Aorta (tissue), 5 donors: ENCODE measurements around the gene FAM186B. TPM values are rescaled to one million over a fixed set of nuclear protein-coding genes. Genes with fewer than 3 reads are reported as not detected.

Experiments
- ATAC-seq: fragments of 200-7000 bp; cut with Tn5 transposase; one replicate; pipeline ENCODE4 v1.9.1; 2022; ENCODE audit warnings: moderate library complexity; ENCODE audit not compliant: low FRiP score
- DNase-seq, 2 donors: peaks; one replicate each; pipeline ENCODE4 v3.0.0-alpha.2; 2020
- H3K27ac ChIP-seq, 2 donors: one replicate each; pipeline ENCODE4 v1.5.1; 2013; ENCODE audit warnings: low read length in 2 of 2, mild to moderate bottlenecking in 2 of 2, moderate library complexity in 2 of 2, control low read depth in 1 of 2, inconsistent platforms in 1 of 2, low read depth in 1 of 2
- H3K27me3 ChIP-seq, 2 donors: one replicate each; pipeline ENCODE4 v1.6.1; 2013; ENCODE audit warnings: control low read depth in 1 of 2, low read length in 1 of 2, mild to moderate bottlenecking in 1 of 2, moderate library complexity in 1 of 2; ENCODE audit not compliant: insufficient read depth in 2 of 2, control insufficient read depth in 1 of 2
- H3K36me3 ChIP-seq, 2 donors: one replicate each; pipeline ENCODE4 v1.6.1; 2013; ENCODE audit warnings: control low read depth in 1 of 2, low read length in 1 of 2, mild to moderate bottlenecking in 1 of 2; ENCODE audit not compliant: insufficient read depth in 2 of 2, control insufficient read depth in 1 of 2
- H3K4me1 ChIP-seq, 2 donors: one replicate each; pipeline ENCODE4 v1.6.1; 2013; ENCODE audit warnings: low read length in 2 of 2, control low read depth in 1 of 2, mild to moderate bottlenecking in 1 of 2, moderate library complexity in 1 of 2; ENCODE audit not compliant: insufficient read depth in 2 of 2, control insufficient read depth in 1 of 2
- H3K4me3 ChIP-seq, 2 donors: one replicate each; pipeline ENCODE4 v1.5.1; 2013; ENCODE audit warnings: low read length in 2 of 2, control low read depth in 1 of 2, mild to moderate bottlenecking in 1 of 2
- H3K9me3 ChIP-seq: one replicate; pipeline ENCODE4 v1.6.1; 2013; ENCODE audit warnings: mild to moderate bottlenecking, low read length; ENCODE audit not compliant: control insufficient read depth
- WGBS, 2 donors: extraction: QIAGEN DNeasy Blood & Tissue Kit; methylation state at CpG; one replicate each; pipeline ENCODE4 v1.1.7; 2013; 5-methylcytosine and 5-hydroxymethylcytosine counted together
- intact Hi-C, 2 donors: fragments of 100-400 bp; cut with DNase I; formaldehyde crosslinking; loops; one replicate each; pipeline versions ENCODE4 v1.14.2 to v1.15.0; 2022
- polyA plus RNA-seq, 2 donors: library from polyadenylated mRNA; stranded (reverse); fragments of 200-250 nt; gene quantifications; one replicate each; pipeline ENCODE4 v1.2.3, GENCODE V29; 2013
- total RNA-seq, 2 donors: library from RNA; stranded (reverse); fragmentation: NEBNext Ultra II Directional; extraction: Animal tissue kit (Norgen Biotek cat#: 25700); gene quantifications; one replicate each; pipeline ENCODE4 v1.2.1, GENCODE V29; 2021
- donor health status: healthy with polysubstance abuse.
- donor health status: Bipolar disorder and iron deficiency.
- donor health status: DM: no; HTN: no; CAD: no.
- donor health status: DM: no; HTN: no; CAD: no.
- donor health status: DM: yes; HTN: yes; CAD: no.

Gene FAM186B
- total and polyA plus RNA-seq, 4 donors: 0.23 to 0.30 (median 0.26) TPM; not detected in 1

DNA sequence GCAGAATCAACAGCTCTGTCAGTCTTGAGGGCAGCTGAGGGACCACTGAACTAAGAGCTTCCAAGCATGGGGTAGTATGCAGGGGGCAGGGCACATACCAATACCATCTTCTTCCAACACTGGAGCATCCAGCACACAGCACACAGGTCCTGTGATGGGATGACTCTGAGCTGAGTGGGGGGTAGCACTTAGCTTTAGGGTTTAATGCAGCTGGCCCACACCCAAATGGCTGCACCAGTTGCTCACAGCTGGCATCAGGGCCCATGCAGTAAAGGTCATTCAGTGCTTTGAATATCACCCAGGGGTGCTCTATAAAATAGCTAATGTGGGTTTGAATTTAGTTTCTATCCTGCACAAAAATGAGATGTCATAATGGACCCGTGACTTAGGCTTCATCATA is 1.7 kb downstream of the FAM186B start:
- no peak for ATAC-seq
- no peak overlapping the region for H3K4me3 ChIP-seq
- DNase-seq: no peak
- H3K36me3 ChIP-seq: no peaks in the 10 kb centered on the region
- H3K27ac ChIP-seq: no peak overlapping the region
- H3K9me3 ChIP-seq: no peaks in the 10 kb centered on the region
- H3K27me3 ChIP-seq: no peaks in the 10 kb centered on the region
- no peaks in the 10 kb centered on the region for H3K4me1 ChIP-seq
- 78 to 81% methylated on average over 1 of the region's 1 CpG for WGBS, 2 donors
- intact Hi-C loops: no loop called here

DNA sequence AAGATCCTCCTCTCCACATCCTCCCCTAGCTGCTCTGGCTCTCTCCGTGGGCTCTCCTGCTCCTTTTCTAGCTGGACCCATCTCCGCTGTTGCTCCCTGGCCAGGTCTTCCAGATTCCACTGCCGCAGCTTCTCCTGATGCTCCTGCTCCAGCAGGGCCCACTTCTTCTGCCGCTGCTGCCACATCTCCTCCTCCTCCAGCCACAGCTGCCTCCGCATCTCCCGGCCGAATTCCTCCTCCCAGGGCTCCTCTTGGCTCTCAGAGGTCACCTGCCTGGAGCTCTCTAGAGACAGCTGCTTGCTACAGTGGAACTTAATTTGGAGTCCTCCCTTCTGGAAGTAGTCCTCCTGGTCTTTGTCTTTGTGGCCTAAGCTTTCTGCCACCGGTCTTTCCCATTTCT is 5.5 kb downstream of the FAM186B start:
- DNase-seq (no peak), ATAC-seq (no peak)
- no peaks in the 10 kb centered on the region for H3K4me1 ChIP-seq
- 91 to 97% methylated on average over 8 of the region's 8 CpGs for WGBS, 2 donors
- no peak overlapping the region for H3K27ac ChIP-seq
- no peaks in the 10 kb centered on the region for H3K9me3 ChIP-seq
- no peaks in the 10 kb centered on the region for H3K36me3 ChIP-seq
- no peak overlapping the region for H3K4me3 ChIP-seq
- no peaks in the 10 kb centered on the region for H3K27me3 ChIP-seq
- intact Hi-C loops: no loop called here

DNA sequence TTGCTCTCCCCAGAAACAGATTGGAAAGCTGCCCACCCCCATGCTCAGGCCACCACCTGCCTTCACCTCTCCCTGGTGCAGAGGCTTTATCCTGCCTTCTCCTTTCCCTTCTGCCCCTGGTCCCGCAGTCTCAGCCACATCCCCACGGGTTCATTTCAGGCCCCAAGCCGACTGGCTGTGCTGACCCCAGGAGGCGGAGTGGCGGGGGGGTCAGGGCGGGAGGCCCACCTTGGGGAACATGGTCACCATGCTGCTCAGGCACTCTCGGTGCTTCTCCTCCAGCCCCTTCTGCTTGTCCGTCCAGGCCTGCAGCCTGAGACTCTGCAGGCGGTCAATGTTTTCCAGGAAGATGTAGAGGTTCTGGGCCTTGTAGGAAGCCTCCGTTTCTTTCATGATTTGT is 6.9 kb downstream of the FAM186B start:
- Histone ChIP-seq H3K27me3 (no peaks in the 10 kb centered on the region), H3K4me1 (no peaks in the 10 kb centered on the region), H3K36me3 (no peaks in the 10 kb centered on the region), H3K27ac (no peak overlapping the region), H3K4me3 (no peak overlapping the region), H3K9me3 (no peaks in the 10 kb centered on the region)
- no peak for DNase-seq
- 79 to 80% methylated on average over 10 of the region's 10 CpGs for whole genome bisulfite sequencing, 2 donors
- ATAC-seq: no peak
- intact Hi-C loops: no loop called here

DNA sequence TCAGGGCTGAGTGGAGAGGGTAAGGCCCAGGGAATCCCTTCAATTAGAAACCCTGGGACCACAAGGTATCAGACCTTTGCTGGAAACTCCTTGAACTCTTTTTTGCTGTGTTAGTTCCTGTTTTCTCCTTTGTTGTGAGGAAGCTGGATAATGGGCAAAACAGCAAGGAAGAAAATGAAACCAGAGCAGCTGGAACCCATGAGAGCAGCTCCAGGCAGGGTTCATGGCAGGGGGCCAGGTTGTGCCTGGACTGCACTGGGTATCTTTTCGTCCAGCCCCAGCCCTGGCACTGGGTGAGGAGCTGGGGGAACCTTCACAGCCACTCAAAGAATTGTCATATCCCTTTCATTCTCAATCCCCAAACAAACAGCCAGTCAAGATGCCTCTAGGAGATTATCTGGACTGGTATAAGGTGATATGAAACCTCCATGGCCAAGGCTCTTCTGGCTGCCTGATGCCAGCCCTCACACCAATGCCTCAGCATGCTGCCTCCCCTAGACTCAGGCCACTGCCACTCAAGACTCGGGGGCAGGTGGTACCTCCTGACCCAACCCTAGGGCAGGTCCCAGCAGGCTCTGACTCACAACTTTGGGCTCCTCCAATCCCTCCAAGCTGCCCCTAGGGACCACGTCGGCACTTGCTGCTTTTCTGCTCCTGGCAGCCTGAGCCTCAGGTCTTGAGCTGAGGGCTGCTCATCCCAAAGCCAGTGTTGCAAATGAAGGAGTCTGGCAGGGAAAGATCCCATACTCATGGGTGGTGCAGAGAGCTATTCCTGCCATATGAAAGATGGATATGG is 16.5 kb downstream of the FAM186B start:
- ATAC-seq: no peak
- intact Hi-C loops: no loop called here
- Histone ChIP-seq H3K27ac (no peak overlapping the region), H3K4me3 (no peak overlapping the region), H3K27me3 (no peaks in the 10 kb centered on the region), H3K36me3 (no peaks in the 10 kb centered on the region), H3K9me3 (no peaks in the 10 kb centered on the region), H3K4me1 (no peaks in the 10 kb centered on the region)
- WGBS, 2 donors: 49 to 59% methylated on average over 4 of the region's 4 CpGs
- DNase-seq: no peak

DNA sequence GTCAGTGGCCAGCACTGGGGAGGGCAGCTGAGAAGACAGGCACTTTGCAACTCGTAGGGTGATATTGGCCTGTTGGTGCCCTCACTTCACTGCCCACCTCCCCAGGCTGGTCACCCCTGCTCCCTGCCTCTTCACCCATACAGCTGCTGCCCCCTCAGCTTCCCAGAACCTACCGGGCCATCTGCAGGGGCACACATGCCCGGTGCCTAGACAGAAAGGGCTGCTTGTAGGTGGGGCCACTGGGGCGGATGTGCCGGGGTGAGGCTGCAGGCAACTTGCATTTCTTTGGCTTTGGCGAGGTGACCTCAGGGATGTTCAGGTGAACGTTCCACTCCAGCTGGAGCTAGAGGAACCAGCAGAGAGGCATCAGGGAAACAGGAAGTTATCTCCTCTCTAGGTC is 17.2 kb downstream of the FAM186B start:
- 94% methylated on average over 7 of the region's 7 CpGs for WGBS, 2 donors
- Histone ChIP-seq H3K36me3 (no peaks in the 10 kb centered on the region), H3K4me3 (no peak overlapping the region), H3K4me1 (no peaks in the 10 kb centered on the region), H3K27ac (no peak overlapping the region), H3K9me3 (no peaks in the 10 kb centered on the region), H3K27me3 (no peaks in the 10 kb centered on the region)
- ATAC-seq: no peak
- DNase-seq: no peak
- intact Hi-C loops: no loop called here

DNA sequence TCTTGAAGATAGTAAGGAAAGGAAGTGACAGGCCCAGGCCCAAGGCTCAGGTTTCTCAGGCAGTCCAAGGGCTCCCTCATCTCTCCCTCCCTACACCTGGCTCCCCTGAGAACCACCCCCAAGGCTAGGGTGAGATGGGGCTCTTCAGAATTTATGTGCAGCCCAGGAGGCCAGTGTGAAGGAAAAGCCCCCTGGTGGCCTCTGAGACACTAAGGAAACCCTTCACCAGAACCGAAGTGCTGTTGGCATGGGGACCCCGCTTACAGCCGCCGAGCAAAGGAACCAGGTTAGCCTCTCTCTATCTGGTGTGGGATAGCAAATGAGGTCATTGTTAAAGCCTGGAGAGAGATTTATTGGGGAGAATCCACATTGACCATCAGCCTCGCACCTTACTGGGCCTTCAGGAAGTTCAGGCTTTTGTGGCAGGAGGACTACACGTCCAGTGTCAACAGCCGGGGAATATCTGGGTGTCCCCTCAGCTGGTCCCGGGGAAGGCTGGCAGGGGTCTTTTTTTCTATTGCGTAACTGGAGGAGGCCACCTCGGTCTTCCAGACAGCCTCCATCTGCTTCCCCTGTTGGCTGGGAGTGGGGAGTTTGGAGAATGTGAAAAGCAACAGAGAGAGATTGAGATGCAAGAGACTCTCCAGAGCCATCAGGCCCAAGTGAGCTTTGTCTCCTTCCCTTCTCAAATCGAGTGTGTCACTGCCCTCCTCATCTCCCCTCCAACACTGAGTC is 18.1 kb downstream of the FAM186B start:
- ATAC-seq (no peak), DNase-seq (no peak)
- no peak overlapping the region for H3K4me3 ChIP-seq
- no peaks in the 10 kb centered on the region for H3K36me3 ChIP-seq
- intact Hi-C loops: no loop called here
- no peaks in the 10 kb centered on the region for H3K27me3 ChIP-seq
- no peaks in the 10 kb centered on the region for H3K9me3 ChIP-seq
- H3K4me1 ChIP-seq: no peaks in the 10 kb centered on the region
- 88 to 89% methylated on average over 11 of the region's 11 CpGs for WGBS, 2 donors
- H3K27ac ChIP-seq: no peak overlapping the region

DNA sequence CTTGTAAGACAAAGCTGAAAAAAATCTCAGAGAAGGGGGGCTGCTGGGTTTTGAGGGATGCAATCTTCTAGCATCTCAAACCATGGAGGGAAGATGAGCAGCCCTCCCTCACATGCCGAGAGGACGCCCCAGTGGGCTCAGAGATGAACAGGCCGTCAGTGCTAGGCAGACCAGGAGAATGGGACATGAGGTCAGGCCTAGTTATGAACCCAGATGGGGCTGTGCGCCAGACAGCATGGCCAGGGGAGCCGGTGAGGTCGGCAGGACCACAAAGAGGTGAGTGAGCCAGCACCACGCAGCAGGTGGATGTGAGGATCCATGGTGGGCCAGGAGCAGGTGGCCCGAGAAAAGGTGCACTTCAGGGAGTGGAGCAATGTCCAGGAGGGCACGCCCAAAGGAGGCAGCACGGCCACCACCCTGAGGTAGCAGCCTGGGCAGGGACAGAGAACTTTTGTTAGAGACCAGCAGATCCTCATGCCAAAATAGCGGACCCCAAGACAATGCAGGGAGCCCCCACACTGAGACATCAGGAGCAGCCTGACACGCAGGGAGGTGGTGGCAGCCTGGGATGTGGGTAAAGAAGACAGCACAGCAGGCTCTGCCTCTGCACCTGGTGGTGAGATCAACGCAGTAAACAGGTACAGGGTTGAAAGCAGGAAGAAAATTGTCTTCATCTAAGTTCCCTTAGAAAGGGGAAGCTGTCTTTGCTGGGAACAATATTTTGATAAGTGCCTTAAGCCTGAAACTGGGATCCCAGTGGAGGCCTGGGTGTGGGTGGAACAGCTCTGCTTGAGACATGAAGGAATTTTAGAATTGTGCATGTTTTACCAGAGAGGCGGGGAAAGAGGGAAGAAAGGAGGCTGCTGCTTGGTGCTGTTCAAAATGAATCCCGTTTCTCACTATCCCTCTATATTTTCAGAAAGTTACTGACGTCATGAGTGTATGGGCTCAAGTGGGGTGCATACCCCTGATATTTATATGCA is 19.7 kb downstream of the FAM186B start:
- H3K4me3 ChIP-seq: no peak overlapping the region
- H3K27me3 ChIP-seq: no peaks in the 10 kb centered on the region
- DNase-seq (peak in 1 of 2 donors; percentile 49), ATAC-seq (no peak)
- 78 to 81% methylated on average over 16 of the region's 16 CpGs for WGBS, 2 donors
- no peaks in the 10 kb centered on the region for H3K9me3 ChIP-seq
- intact Hi-C loops: no loop called here
- no peak overlapping the region for H3K27ac ChIP-seq
- no peaks in the 10 kb centered on the region for H3K4me1 ChIP-seq
- no peaks in the 10 kb centered on the region for H3K36me3 ChIP-seq

DNA sequence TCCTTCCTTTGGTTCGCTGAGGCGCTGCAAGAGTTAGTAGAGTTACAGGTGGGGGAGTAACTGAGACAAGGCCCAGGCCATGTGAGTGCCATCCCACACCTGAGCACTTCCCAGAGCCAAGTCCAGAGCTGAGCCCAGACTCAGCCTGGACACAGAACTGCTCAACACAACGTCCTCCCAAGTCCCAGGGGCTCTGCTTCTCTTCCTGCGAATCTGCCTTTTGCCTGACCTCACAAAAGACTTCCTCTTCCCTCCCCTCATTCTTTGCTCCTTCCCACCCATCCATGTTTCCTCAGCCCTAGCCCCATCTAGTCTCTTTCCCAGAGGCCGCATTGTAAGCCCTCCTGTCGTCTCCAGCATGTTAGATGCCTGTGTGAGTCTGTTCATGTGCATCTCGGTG is 20.8 kb downstream of the FAM186B start:
- intact Hi-C loops: no loop called here
- WGBS, 2 donors: 83 to 87% methylated on average over 7 of the region's 7 CpGs
- no peak for ATAC-seq
- H3K36me3 ChIP-seq: no peaks in the 10 kb centered on the region
- no peaks in the 10 kb centered on the region for H3K9me3 ChIP-seq
- no peaks in the 10 kb centered on the region for H3K4me1 ChIP-seq
- no peak overlapping the region for H3K4me3 ChIP-seq
- DNase-seq: no peak
- no peaks in the 10 kb centered on the region for H3K27me3 ChIP-seq
- H3K27ac ChIP-seq: no peak overlapping the region
